ENCODE measurements around the gene TBC1D9.

Gene TBC1D9

GRCh38 chr4:140703463-140703862, 52.7 kb downstream of the TBC1D9 start:
- DNase-seq (ENCODE audit: low read depth) = peak; percentile 41

DNA sequence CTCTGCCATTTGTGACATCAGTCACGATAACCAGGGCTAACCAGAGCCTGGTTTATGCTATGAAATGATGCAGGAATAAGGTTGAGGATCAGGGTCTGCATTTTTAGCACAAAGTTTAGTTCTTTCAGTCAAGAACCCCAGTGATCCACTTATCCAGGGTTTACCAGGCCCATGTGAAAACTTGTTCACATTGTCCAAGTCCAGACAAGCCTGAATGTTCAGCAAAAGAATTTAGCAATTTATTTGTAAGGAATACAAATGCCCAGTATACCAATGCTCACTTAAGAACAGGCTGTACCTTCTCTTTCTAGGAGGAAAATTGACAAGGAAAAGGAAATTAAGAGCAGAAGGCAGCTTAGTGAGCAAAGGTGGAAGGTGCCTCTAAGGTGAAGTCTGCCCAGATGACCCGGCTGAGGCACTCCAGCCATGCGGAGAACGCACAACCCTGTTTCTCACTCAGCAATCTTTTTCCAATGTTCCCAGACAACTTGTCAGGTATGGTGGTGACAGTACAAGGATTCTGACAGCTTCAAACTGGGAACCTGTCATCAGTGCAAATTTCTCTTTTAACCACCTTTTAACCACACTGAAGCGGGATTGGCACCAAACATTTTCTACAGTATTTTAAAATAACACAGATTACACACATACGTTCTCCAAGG, 54.0 kb downstream of the TBC1D9 start:
- DNase-seq (ENCODE audit: low read depth) = no peak
- no peak overlapping the region for H3K4me3 ChIP-seq (ENCODE audit: control insufficient read depth, low read depth, low read length)
- no peak for TF ChIP-seq CTCF (conservative IDR thresholded peaks at IDR 0.05; ENCODE audit: control insufficient read depth, insufficient read depth, low read depth, low read length)

More at GRCh38 chr4:140703463-140703862, 52.7 kb downstream of the TBC1D9 start:
- H3K4me3 ChIP-seq (ENCODE audit: control insufficient read depth, low read depth, low read length) = no peak overlapping the region
- no peak for TF ChIP-seq CTCF (conservative IDR thresholded peaks at IDR 0.05; ENCODE audit: control insufficient read depth, insufficient read depth, low read depth, low read length)

- TF ChIP-seq CTCF (conservative IDR thresholded peaks at IDR 0.05; ENCODE audit: control insufficient read depth, insufficient read depth, low read depth, low read length) = no peak
- no peak overlapping the region for H3K4me3 ChIP-seq (ENCODE audit: control insufficient read depth, low read depth, low read length)
- DNase-seq (ENCODE audit: low read depth) = no peak
Measured at GRCh38 chr4:140701071-140701470, 55.1 kb downstream of the TBC1D9 start.

GRCh38 chr4:140697709-140698560, 58.2 kb downstream of the TBC1D9 start:
- no peak for TF ChIP-seq CTCF (conservative IDR thresholded peaks at IDR 0.05; ENCODE audit: control insufficient read depth, insufficient read depth, low read depth, low read length)
- DNase-seq (ENCODE audit: low read depth) = no peak
- H3K4me3 ChIP-seq (ENCODE audit: control insufficient read depth, low read depth, low read length) = no peak overlapping the region

DNA sequence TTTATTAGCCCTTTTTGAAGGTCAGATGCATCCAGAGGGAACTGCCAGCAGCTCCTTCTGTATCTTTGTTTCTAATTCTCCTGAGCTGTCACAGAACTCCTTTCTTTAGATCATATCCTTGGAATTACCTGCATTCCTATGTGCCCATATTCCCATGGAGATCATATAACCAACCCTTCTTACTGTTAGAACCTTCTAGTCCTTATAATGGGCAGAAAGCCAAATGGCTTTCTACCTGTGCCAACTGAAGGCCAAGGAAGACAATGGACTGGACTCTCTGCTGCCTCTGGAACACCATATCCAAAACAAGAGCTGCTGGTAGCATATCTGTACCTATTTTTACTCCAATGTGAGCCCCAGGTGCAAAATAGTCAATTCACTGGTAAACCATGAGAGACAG, 60.7 kb downstream of the TBC1D9 start:
- H3K4me3 ChIP-seq (ENCODE audit: control insufficient read depth, low read depth, low read length) = no peak overlapping the region
- no peak for DNase-seq (ENCODE audit: low read depth)
- TF ChIP-seq CTCF (conservative IDR thresholded peaks at IDR 0.05; ENCODE audit: control insufficient read depth, insufficient read depth, low read depth, low read length) = no peak

- no peak for TF ChIP-seq CTCF (conservative IDR thresholded peaks at IDR 0.05; ENCODE audit: control insufficient read depth, insufficient read depth, low read depth, low read length)
- H3K4me3 ChIP-seq (ENCODE audit: control insufficient read depth, low read depth, low read length) = no peak overlapping the region
- no peak for DNase-seq (ENCODE audit: low read depth)
Measured at GRCh38 chr4:140693562-140693961, 62.6 kb downstream of the TBC1D9 start.
